Measurements from ENCODE around the gene LAMA1.
"Not testable (repeated sequence)": the region's sequence is repeated elsewhere in the genome, so short reads cannot be mapped to it uniquely, and the experiment has no call there.

The LAMA1 gene

DNA sequence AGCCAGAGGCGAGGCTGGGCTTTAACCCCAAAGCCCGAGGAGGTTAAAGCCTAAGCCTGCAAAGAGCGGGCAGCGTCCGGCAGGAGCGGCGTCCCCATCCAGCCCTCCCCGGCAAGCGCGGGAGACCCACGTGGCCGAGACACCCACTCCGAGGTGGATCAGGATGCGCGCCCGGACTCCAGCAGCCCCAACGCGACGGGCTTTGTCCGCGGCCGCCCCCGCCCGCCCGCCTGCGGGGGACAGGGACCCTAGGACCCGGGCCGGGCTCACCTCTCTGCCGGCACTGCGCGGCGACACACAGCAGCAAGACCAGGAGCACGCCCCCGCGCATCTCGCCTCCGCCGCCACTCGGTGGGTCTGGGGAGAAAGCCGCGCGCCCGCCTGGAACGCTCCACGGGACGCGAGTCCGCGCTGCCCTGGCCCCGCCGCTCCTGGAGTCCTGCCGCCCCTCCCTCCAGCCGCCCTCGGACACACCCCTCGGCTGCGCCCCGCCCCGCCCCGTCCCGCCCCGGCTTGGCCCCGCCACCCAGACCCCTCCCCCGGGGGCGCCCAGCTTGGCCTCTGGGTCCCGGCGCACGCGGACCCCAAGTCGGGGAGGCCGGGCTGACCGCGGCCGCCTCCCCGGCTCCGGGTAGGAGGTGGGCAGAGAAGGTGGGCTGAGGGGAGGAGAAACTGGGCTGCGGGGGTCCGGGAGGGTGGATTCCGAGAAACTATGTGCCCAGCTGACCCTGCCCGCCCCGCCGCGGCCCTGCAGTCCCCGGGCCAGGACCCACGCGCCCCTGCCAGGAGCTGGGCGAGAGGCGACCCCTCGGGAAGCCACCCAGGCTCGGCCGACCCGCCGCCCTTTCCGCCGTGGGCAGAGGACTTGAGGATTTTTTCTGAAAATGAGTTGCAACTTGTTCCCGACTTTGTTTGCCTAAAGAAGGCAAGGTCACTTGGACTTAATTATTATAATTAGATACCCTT, at the start of gene LAMA1:
Gene LAMA1 (minus strand): TSS at position 408 of the 966 bp plus-strand sequence. CDS start 77 bp downstream, at position 331.
- no peak for DNase-seq

DNA sequence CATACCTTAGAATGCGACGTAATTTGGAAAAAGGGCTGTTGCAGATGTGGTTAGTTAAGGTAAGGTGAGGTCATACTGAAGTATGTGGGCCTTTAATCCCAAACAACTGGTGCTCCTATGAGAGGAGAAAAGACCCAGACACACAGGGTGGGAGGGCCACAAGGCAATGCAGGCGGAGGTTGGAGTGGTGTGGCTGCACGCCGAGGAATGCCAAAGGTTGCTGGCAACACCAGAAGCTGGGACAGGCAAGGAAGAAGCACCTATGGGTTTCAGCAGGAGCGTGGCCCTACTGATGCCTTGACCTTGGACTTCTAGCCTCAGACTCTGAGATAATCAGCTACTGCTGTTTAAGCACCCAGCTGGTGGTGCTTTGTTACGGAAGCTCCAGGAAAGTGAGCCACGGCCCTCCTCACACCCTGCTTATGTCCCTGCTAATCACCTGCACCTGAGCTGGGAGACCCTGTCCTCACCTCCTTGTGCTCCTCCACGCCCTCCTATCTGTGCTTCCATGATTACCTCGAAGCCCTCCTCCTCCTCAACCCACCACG, 48.3 kb upstream of the LAMA1 start:
- no peak for DNase-seq

- DNase-seq, result no peak
Observed at GRCh38 chr18:7164323-7165004, 46.9 kb upstream of the LAMA1 start.

- DNase-seq, result no peak
Observed at GRCh38 chr18:7158216-7158615, 40.6 kb upstream of the LAMA1 start.

GRCh38 chr18:7157760-7158159, 40.2 kb upstream of the LAMA1 start:
- no peak for DNase-seq

- DNase-seq, result no peak
Observed at GRCh38 chr18:7155887-7156286, 38.3 kb upstream of the LAMA1 start.

DNA sequence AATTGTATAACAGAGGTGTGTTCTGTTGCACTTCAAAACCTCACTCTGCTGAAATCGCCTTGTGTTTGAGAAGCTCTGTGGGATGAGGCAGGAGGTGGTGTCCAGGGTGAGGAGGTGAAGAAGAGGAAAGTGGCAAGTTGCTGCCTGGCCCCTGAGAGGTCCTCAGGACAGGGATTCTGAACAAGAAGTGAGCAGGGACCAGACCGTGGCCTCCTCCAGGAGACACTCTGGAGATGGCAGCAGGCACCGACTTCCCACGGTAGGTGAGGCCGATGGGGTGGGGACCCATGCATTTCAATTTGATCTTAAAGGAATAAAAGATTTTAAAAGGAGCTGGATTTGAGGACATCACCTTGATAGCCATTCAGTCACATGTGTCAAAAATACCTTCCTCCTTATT, 37.5 kb upstream of the LAMA1 start:
- DNase-seq, result no peak

DNA sequence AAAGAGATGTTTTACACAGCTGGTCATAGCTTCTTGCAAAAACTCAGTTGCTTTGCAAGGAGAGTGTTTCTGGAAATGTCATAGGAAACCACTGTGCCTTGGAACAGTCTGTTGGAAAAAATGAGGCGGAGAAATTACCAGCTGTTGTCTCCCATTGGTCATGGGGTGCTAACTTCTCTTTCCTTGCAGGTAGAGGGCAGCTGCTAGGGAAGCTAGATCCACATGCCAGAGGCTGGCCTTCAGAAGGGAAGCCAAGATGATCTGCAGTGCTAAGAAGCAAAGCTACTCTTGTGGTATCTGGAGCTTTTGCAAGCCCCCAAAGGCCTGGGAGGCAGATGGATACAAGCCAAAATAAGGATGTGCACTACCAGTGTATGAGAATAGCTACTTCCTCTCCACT, 34.8 kb upstream of the LAMA1 start:
- DNase-seq, result no peak

- DNase-seq, result no peak
Observed at GRCh38 chr18:7147399-7147798, 29.8 kb upstream of the LAMA1 start.

- DNase-seq, result no peak
Observed at GRCh38 chr18:7146067-7146466, 28.5 kb upstream of the LAMA1 start.

GRCh38 chr18:7144921-7145320, 27.3 kb upstream of the LAMA1 start:
- DNase-seq, result not testable (repeated sequence)

- no peak for DNase-seq
Observed at GRCh38 chr18:7141287-7141686, 23.7 kb upstream of the LAMA1 start.

- DNase-seq, result no peak
Observed at GRCh38 chr18:7139409-7139808, 21.8 kb upstream of the LAMA1 start.

DNA sequence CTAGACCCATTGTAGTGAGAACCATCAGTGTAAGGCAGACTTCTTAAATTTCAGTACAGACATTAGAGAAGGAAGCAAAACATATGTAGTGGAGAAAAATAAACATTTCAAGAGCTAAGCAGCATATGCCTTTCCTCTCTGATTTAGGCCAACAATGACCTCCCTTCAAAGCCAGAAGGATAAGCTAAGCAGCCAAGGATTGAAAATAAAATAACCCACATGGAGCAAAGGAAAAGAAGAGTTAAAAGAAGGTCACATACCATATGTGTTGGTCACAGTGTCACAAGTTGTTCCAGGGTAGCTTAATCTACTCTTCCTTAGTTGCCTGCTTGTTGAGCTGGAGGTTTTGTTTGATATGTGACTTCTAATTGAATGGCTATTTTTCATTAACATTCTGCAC, 15.6 kb upstream of the LAMA1 start:
- DNase-seq, result no peak

- DNase-seq, result no peak
Observed at GRCh38 chr18:7132356-7133150, 15.0 kb upstream of the LAMA1 start.

DNA sequence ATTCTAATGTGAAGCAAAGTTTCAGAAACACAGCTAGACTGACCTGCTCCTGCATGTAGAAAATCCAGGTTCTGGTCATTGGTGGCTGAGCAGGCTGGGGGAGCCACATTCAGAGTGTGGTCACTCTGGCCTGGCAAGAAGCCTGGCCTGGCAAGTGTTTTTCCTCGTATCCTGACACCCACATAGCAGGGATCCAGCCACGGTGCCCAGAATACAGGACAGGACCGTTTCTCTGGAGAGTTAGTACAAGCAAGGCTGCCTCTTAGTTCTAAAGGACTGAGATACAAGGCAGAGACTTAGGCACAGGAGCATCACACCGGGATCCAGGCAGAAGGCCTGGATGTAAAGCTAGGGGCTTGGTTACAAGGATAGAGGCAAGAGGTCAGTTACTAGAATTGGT, 4.8 kb upstream of the LAMA1 start:
- DNase-seq, result no peak

DNA sequence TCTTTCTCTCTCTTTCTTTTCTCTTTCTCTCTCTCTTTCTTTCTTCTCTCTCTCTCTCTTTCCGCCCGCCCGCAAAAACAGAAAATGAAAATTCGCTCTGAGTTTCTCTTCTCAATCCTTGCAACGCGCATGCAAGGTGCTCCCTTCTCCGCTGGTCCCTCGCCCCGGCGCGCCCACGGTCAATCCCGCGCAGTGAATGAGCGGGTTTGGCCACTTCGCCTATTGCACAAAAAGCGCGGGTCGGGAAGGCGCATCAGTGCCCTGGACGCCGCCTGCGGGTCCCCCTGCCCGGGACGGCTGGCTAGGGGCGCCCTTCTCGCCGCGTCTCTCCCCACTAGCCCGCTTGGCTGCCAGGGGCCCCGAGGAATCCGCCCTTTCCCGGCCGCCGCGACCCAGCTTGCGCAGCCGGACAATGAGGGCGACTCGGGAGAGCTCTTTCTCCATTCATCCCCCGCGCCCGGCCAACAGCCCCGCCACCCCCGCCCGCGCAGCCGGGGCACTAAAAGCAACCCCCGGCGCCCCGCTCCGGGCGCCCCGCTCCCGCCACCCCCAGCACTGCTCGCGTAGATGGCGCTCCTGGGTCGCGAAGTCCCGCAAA, 706 bp downstream of the LAMA1 start:
- DNase-seq, result no peak

GRCh38 chr18:7116001-7116730, 1.4 kb downstream of the LAMA1 start:
- no peak for DNase-seq

DNA sequence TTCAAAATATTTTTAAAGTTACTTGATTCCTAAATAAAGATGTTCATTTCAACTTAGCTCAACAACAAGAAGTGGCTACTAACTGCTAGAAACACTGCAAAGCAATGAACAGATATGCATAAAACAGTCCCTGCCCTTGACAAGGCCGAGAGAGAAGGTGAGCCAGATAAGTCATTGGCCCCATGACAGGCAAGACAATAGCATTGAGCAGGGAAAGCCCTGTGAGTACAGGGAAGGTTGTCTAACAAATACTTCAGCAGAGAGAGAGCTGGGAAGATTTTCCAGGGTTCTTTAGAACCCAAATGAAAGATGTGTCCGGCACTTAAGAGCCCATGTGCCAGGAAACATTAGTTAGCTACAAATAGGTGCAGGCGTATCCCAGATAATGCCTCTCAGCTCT, 4.7 kb downstream of the LAMA1 start:
- DNase-seq, result no peak

DNA sequence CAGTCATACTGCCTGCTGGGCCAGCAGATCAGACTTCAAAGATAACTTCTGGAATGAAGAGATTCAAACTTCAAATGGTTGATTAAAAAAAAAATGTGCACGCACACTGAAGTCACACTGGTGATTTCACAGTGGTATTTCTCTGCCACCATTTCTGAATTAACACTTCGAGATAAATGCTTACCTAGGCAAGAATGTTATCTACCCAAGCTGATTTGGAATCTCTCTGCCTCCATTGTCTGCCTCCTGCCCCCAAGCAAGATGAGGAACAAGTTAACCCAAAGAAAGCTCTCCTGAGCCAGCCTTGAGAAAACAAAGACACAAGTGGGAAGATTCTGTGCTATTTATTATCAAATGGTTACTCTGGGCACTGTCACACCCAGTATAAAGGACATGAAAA, 6.5 kb downstream of the LAMA1 start:
- no peak for DNase-seq

DNA sequence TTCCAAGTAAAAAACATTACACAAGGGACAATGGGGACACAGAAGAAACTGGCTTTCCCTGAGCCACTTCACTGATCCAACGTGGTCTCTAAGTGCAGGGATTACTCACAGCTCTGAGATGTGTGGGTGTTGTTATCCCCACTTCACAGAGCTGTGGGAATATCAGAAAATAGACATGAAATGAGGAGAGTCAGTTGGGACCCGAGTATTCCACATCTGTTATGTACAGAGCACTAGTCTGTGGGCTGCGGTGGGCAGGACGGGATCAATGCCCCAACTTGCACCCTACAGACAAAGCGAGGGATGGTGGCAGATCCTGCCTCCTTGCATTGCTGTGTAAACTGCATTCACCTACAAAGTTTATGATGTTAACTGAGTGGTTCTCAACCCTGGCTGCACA, 11.7 kb downstream of the LAMA1 start:
- DNase-seq, result no peak

GRCh38 chr18:7105268-7105667, 12.3 kb downstream of the LAMA1 start:
- no peak for DNase-seq

Data from MV-4-11 (cell line).